ENCODE data around the gene TGFBR3L.

GRCh38 chr19:7900931-7901330 is 13.7 kb upstream of the TGFBR3L start:
- TF ChIP-seq POLR2A (IDR thresholded peaks at IDR 0.05; ENCODE audit: low read depth) (no peak), EP300 (IDR thresholded peaks at IDR 0.05) (no peak)
- TF ChIP-seq, protein P1, sequence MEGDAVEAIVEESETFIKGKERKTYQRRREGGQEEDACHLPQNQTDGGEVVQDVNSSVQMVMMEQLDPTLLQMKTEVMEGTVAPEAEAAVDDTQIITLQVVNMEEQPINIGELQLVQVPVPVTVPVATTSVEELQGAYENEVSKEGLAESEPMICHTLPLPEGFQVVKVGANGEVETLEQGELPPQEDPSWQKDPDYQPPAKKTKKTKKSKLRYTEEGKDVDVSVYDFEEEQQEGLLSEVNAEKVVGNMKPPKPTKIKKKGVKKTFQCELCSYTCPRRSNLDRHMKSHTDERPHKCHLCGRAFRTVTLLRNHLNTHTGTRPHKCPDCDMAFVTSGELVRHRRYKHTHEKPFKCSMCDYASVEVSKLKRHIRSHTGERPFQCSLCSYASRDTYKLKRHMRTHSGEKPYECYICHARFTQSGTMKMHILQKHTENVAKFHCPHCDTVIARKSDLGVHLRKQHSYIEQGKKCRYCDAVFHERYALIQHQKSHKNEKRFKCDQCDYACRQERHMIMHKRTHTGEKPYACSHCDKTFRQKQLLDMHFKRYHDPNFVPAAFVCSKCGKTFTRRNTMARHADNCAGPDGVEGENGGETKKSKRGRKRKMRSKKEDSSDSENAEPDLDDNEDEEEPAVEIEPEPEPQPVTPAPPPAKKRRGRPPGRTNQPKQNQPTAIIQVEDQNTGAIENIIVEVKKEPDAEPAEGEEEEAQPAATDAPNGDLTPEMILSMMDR (IDR thresholded peaks at IDR 0.05) = no peak

All from esophagus muscularis mucosa (tissue), 4 donors.